GM18519 (cell line): ENCODE data around the gene MAT1A.
A peak's percentile ranks its signal among the peaks of the same experiment; 100 is the strongest.
"Not testable (repeated sequence)": the region's sequence is repeated elsewhere in the genome, so short reads cannot be mapped to it uniquely, and the experiment has no call there.

Experiments
- ATAC-seq: cut with Tn5 transposase; IDR thresholded peaks from one replicate; pipeline ENCODE4 v1.9.1; 2021; ENCODE audit warnings: mild to moderate bottlenecking, moderate library complexity; ENCODE audit not compliant: unreplicated experiment, low FRiP score

MAT1A gene

GRCh38 chr10:80234331-80235235, 54.9 kb downstream of the MAT1A start:
- ATAC-seq = peak; percentile 100

- not testable (repeated sequence) for ATAC-seq
Observed at GRCh38 chr10:80233871-80234270, 55.6 kb downstream of the MAT1A start.

DNA sequence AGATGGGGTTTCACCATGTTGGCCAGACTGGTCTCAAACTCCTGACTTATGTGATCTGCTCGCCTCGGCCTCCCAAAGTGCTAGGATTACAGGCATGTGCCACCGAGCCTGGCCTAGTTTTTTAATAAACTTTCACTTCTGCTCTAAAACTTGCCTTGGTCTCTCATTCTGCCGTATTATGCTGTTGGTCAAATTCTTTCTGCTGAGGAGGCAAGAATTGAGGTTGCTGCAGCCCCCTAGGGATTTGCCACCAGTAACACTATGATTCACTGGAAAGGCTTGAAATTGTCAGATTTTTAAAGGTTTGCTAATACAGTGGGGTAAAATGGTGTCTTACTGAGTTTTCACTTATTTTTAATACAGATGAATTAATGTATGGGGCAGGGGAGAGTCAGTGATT, 62.7 kb downstream of the MAT1A start:
- peak; percentile 46 for ATAC-seq

- ATAC-seq = not testable (repeated sequence)
Observed at GRCh38 chr10:80223031-80223419, 66.4 kb downstream of the MAT1A start.
